Uterus (tissue), 2 donors: ENCODE measurements around the gene NFIC.

ENCODE experiments used
- POLR2A ChIP-seq, 2 donors: fragments of 450-650 bp; IDR thresholded peaks; one replicate each; pipeline ENCODE4 v1.6.1; 2016; ENCODE audit warnings: antibody characterized with exemption in 2 of 2, mild to moderate bottlenecking in 1 of 2, moderate library complexity in 1 of 2
- TF ChIP-seq, protein P1 (sequence below), 4 experiments: fragments of 200-600 bp in 2 of 4; fragments of 450-650 bp in 2 of 4; sonication (generic) in 2 of 4; IDR thresholded peaks; one replicate each; pipeline ENCODE4 v1.5.1; 2016 to 2019; ENCODE audit warnings: antibody characterized with exemption in 4 of 4, mild to moderate bottlenecking in 2 of 4, moderate library complexity in 1 of 4

DNA sequence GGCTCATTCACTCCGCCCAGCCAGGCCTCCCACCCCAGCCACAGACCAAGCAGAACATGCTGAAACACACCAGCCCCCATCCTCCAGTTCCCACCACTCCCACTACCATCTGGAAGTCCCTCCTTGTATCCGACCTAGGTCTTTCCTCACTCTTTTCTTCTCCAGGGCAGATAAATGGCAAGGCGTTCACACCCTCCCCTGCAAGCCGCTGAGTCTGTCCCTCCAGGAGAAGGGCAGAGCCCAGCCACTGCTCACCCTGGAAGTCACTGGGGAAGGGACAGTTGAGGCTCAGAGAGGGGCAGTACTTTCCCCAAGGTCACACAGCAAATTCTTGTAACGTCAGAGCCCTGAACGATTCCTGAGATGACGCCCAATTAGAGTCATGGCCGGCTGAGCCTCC, 45.5 kb upstream of the NFIC start:
- TF ChIP-seq, protein P1, sequence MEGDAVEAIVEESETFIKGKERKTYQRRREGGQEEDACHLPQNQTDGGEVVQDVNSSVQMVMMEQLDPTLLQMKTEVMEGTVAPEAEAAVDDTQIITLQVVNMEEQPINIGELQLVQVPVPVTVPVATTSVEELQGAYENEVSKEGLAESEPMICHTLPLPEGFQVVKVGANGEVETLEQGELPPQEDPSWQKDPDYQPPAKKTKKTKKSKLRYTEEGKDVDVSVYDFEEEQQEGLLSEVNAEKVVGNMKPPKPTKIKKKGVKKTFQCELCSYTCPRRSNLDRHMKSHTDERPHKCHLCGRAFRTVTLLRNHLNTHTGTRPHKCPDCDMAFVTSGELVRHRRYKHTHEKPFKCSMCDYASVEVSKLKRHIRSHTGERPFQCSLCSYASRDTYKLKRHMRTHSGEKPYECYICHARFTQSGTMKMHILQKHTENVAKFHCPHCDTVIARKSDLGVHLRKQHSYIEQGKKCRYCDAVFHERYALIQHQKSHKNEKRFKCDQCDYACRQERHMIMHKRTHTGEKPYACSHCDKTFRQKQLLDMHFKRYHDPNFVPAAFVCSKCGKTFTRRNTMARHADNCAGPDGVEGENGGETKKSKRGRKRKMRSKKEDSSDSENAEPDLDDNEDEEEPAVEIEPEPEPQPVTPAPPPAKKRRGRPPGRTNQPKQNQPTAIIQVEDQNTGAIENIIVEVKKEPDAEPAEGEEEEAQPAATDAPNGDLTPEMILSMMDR (IDR thresholded peaks at IDR 0.05) = no peak
- no peak for TF ChIP-seq POLR2A (IDR thresholded peaks at IDR 0.05)
